GM23338 (cell line): ENCODE measurements around the gene FAM89B. TPM values are rescaled to one million over a fixed set of nuclear protein-coding genes. Genes with fewer than 3 reads are reported as not detected.

Experiments
- CTCF ChIP-seq, 2 experiments: fragments of 200-600 bp in 1 of 2; sonication (generic) in 1 of 2; conservative IDR thresholded peaks; 2 replicates each; pipeline versions ENCODE4 v1.5.1 to v1.6.1; 2016 to 2017; ENCODE audit warnings: antibody characterized with exemption in 2 of 2, low read depth in 2 of 2, mild to moderate bottlenecking in 2 of 2, moderate library complexity in 1 of 2
- EZH2phosphoT487 ChIP-seq: fragments of 200-600 bp; sonication (generic); IDR thresholded peaks from one replicate; pipeline ENCODE4 v1.8.1; 2018; ENCODE audit warnings: antibody characterized with exemption; ENCODE audit not compliant: unreplicated experiment
- JUNB ChIP-seq: IDR thresholded peaks from one replicate; pipeline ENCODE4 v1.6.1; 2016; ENCODE audit warnings: antibody characterized with exemption; ENCODE audit not compliant: unreplicated experiment
- POLR2AphosphoS5 ChIP-seq: IDR thresholded peaks from 2 replicates; pipeline ENCODE4 v1.6.1; 2016; ENCODE audit warnings: antibody characterized with exemption, low read depth
- STAT1 ChIP-seq: IDR thresholded peaks from one replicate; pipeline ENCODE4 v1.6.1; 2016; ENCODE audit warnings: antibody characterized with exemption; ENCODE audit not compliant: unreplicated experiment
- ZNF462 ChIP-seq: fragments of 250-450 bp; sonication (Bioruptor Pico); IDR thresholded peaks from 2 replicates; pipeline ENCODE4 v1.5.0; 2020; ENCODE audit warnings: mild to moderate bottlenecking, moderate library complexity
- polyA plus RNA-seq: library from polyadenylated mRNA; unstranded; fragments of >200 nt; fragmentation: Nextera tagmentation; extraction: Ambion mirVana; gene quantifications from 2 replicates; pipeline ENCODE4 v1.2.1, GENCODE V29; 2016
- total RNA-seq: library from RNA; depleted of rRNA; stranded (reverse); fragments of >200 nt; shearing (Covaris generic); gene quantifications from 2 replicates; pipeline ENCODE4 v1.2.3, GENCODE V29; 2014
- TF ChIP-seq, protein P1 (sequence below): IDR thresholded peaks from one replicate; pipeline ENCODE4 v1.6.1; 2018; ENCODE audit warnings: antibody characterized with exemption; ENCODE audit not compliant: unreplicated experiment

FAM89B gene
- total and polyA plus RNA-seq, 2 experiments from 2014 or later = 13.0 to 18.2 TPM

DNA sequence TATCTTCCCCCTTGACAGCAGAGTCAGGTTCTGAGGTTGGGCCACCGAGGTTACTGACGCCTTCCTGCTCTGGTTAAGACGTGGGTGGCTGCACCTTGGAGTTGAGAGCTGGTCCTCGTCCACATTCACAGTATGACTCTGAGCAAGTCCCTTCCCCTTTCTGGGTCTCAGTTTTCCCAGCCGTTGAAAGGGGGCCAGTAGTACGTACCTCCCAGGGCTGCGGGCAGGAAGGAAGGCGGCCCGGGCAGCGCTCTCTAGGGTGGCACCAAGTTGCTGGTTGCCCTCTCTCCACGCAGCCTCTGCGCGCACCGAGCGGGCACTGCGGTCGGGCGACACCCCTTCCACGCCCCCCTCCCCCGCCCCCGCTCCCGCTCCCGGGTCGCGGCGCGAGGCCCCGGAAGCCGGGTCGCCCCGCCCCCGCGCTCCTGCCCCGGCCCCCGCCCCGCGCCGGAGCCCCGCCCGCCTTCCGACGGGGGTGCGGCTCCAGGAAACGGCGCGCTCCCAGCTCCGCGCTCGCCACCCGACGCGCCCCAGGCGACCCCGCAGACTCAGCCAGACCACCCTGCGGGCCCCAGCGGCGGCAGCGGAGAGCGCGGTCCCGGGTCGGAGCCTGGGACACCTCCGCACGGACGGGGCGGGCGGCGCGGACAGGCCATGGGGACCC, 3.4 kb downstream of the FAM89B start, which contains the start of gene EHBP1L1 (continued):
- no peak for TF ChIP-seq ZNF462 (CRISPR knock-in tag)
- no peak for TF ChIP-seq EZH2phosphoT487
- TF ChIP-seq STAT1 = no peak
- no peak for TF ChIP-seq JUNB
- TF ChIP-seq, protein P1, sequence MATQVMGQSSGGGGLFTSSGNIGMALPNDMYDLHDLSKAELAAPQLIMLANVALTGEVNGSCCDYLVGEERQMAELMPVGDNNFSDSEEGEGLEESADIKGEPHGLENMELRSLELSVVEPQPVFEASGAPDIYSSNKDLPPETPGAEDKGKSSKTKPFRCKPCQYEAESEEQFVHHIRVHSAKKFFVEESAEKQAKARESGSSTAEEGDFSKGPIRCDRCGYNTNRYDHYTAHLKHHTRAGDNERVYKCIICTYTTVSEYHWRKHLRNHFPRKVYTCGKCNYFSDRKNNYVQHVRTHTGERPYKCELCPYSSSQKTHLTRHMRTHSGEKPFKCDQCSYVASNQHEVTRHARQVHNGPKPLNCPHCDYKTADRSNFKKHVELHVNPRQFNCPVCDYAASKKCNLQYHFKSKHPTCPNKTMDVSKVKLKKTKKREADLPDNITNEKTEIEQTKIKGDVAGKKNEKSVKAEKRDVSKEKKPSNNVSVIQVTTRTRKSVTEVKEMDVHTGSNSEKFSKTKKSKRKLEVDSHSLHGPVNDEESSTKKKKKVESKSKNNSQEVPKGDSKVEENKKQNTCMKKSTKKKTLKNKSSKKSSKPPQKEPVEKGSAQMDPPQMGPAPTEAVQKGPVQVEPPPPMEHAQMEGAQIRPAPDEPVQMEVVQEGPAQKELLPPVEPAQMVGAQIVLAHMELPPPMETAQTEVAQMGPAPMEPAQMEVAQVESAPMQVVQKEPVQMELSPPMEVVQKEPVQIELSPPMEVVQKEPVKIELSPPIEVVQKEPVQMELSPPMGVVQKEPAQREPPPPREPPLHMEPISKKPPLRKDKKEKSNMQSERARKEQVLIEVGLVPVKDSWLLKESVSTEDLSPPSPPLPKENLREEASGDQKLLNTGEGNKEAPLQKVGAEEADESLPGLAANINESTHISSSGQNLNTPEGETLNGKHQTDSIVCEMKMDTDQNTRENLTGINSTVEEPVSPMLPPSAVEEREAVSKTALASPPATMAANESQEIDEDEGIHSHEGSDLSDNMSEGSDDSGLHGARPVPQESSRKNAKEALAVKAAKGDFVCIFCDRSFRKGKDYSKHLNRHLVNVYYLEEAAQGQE = no peak
- no peak for TF ChIP-seq POLR2AphosphoS5
- TF ChIP-seq CTCF (conservative IDR thresholded peaks at IDR 0.05; ENCODE audit: low read depth in 2 of 2) = no peak
